ENCODE data around the gene CLEC2L.

CLEC2L gene

GRCh38 chr7:139538881-139539635 lies 15.6 kb downstream of the CLEC2L start:
- DNase-seq (ENCODE audit: low read depth): peak; percentile 9
- no peak overlapping the region for H3K4me3 ChIP-seq (ENCODE audit: low read length)
- no peak for TF ChIP-seq CTCF (conservative IDR thresholded peaks at IDR 0.05; ENCODE audit: low read length)

DNA sequence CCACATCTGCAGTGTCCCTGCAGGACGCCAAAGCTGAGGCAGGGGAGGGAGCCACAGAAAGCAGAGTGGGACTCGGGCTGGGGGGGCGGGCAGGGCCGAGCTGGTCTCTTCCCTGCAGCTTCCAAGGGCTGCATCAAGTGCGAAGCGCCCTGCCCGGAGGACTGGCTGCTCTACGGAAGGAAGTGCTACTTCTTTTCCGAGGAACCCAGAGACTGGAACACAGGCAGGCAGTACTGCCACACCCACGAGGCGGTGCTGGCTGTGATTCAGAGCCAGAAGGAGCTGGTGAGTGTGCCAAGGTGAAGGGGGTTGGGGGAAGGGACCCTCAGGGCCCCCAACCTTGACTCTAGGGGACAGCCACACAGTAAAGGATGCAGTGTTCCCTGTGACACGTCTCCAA lies 16.7 kb downstream of the CLEC2L start:
- no peak for TF ChIP-seq CTCF (conservative IDR thresholded peaks at IDR 0.05; ENCODE audit: low read length)
- H3K4me3 ChIP-seq (ENCODE audit: low read length): no peak overlapping the region
- DNase-seq (ENCODE audit: low read depth): no peak

DNA sequence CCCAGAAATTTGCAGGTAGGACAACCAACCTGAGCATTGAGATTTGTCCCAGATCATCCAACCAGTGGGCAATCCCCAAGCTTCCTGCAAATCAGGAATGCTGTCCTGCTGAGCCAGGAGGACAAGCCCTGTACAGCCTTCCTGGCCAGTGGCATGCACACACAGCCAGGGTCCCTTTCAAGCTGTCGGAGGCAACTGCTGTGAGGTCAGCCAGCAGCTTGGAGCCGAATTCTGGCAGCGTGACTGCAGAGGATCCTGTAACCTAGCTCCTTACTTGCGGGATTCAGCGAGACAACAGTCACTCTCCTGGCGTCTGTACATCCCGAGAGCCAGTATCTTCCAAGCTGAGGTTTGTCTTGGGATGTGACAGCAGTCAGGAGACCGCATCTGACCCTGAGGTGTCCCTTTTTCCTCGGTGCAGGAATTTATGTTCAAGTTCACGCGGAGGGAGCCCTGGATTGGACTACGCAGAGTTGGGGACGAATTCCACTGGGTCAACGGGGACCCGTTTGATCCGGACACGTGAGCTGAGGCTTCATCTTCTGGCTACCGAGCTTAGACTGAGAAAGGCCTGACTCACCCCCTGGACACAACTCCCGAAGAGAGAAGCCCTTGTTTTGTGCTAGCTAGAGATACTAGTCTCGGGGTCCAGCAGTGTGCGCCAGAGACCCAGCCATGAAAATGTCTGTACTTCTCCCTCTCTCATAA lies 18.3 kb downstream of the CLEC2L start:
- no peak for DNase-seq (ENCODE audit: low read depth)
- H3K4me3 ChIP-seq (ENCODE audit: low read length): no peak overlapping the region
- no peak for TF ChIP-seq CTCF (conservative IDR thresholded peaks at IDR 0.05; ENCODE audit: low read length)

- no peak overlapping the region for H3K4me3 ChIP-seq (ENCODE audit: low read length)
- no peak for DNase-seq (ENCODE audit: low read depth)
- no peak for TF ChIP-seq CTCF (conservative IDR thresholded peaks at IDR 0.05; ENCODE audit: low read length)
Observed at GRCh38 chr7:139542308-139543151, 19.0 kb downstream of the CLEC2L start.

DNA sequence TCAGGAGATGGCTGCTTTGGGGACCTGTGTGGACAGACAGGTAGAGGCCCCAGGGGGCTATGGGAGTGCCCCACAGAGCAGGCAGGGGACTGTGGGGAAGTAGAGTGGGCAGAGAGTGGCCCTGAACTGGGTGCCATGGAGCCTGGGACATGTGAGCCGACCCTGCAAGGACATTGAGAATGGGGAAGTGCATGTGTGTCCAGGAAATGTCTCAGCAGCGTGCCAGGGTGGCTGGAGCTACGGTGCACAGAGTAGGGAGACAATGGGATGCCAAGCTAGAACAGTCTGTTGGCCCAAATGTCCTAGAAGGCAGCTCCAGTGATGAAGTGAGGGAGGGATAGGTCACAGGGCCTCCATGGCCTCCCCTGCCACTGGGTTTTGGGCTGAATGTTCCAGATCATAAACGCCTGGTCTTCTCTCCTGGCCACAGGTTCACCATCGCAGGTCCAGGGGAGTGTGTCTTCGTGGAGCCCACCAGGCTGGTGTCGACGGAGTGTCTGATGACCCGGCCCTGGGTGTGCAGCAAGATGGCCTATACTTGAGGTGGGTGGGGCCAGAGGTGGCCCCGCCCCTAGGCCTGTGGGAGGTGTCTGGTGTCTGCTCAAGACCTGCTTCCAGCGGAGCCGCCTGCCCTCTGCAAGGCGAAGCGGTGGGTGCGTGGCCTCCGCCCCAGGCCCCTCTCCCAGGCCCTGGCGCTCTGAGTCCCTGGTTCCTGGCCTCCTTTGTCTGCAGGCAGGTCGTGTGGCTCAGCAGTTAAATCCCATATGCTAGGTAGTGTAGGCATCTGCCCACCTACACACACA lies 20.5 kb downstream of the CLEC2L start:
- H3K4me3 ChIP-seq (ENCODE audit: low read length): no peak overlapping the region
- no peak for DNase-seq (ENCODE audit: low read depth)
- TF ChIP-seq CTCF (conservative IDR thresholded peaks at IDR 0.05; ENCODE audit: low read length): no peak

- H3K4me3 ChIP-seq (ENCODE audit: low read length): no peak overlapping the region
- TF ChIP-seq CTCF (conservative IDR thresholded peaks at IDR 0.05; ENCODE audit: low read length): no peak
- no peak for DNase-seq (ENCODE audit: low read depth)
Observed at GRCh38 chr7:139544645-139545044, 21.2 kb downstream of the CLEC2L start.

Data from AG10803 (cell line).